PC-3 (cell line): Measurements from ENCODE around the gene PTH1R.

ENCODE experiments used
- CTCF ChIP-seq: fragments of 300-600 bp; sonication (generic); conservative IDR thresholded peaks from 2 replicates; pipeline ENCODE4 v1.5.1; 2017; ENCODE audit warnings: antibody characterized with exemption, low read depth, mild to moderate bottlenecking, low read length
- EZH2 ChIP-seq: fragments of 300-600 bp; sonication (generic); IDR thresholded peaks from one replicate; pipeline ENCODE4 v1.6.1; 2017; ENCODE audit warnings: antibody characterized with exemption, mild to moderate bottlenecking, low read length; ENCODE audit not compliant: unreplicated experiment

GRCh38 chr3:46856576-46857471, 20.7 kb upstream of the PTH1R start:
- no peak for TF ChIP-seq CTCF
- no peak for TF ChIP-seq EZH2
